Keratinocyte (primary cell): ENCODE results near the gene RAMAC. TPM values are rescaled to one million over a fixed set of nuclear protein-coding genes. Genes with fewer than 3 reads are reported as not detected.
"Not testable (repeated sequence)": the region's sequence is repeated elsewhere in the genome, so short reads cannot be mapped to it uniquely, and the experiment has no call there.

Experiments
- DNase-seq: peaks from one replicate; pipeline ENCODE4 v3.0.0-alpha.2; 2011; ENCODE audit warnings: low read depth, missing footprints, low spot score
- FAIRE-seq: peaks from 2 replicates; lab custom pipeline; 2011; peaks lifted over from hg19 to GRCh38; lab: Jason Lieb, UNC
- H2AFZ ChIP-seq: 2 replicates; pipeline ENCODE4 v1.6.0; 2012; ENCODE audit warnings: low read length, control low read depth, inconsistent platforms; ENCODE audit not compliant: control insufficient read depth
- H3K27ac ChIP-seq: 2 replicates; pipeline ENCODE4 v1.5.1; 2011; ENCODE audit warnings: low read length; ENCODE audit not compliant: control insufficient read depth, insufficient read depth
- H3K27me3 ChIP-seq: 3 replicates; pipeline ENCODE4 v1.6.0; 2011; ENCODE audit warnings: low read length; ENCODE audit not compliant: control insufficient read depth, insufficient read depth; ENCODE audit errors: extremely low read depth
- H3K36me3 ChIP-seq, 2 experiments: 2 replicates in 1 of 2; 3 replicates in 1 of 2; pipeline ENCODE4 v1.5.1; 2011; ENCODE audit warnings: low read length in 2 of 2, mild to moderate bottlenecking in 1 of 2; ENCODE audit not compliant: control insufficient read depth in 2 of 2, insufficient read depth in 2 of 2; ENCODE audit errors: extremely low read depth in 1 of 2
- H3K4me1 ChIP-seq: 3 replicates; pipeline ENCODE4 v1.5.1; 2011; ENCODE audit warnings: low read length; ENCODE audit not compliant: control insufficient read depth, insufficient read depth; ENCODE audit errors: extremely low read depth
- H3K4me2 ChIP-seq: 3 replicates; pipeline ENCODE4 v1.6.0; 2011; ENCODE audit warnings: low read depth, low read length; ENCODE audit not compliant: control insufficient read depth, insufficient read depth; ENCODE audit errors: extremely low read depth
- H3K4me3 ChIP-seq, 3 experiments: fragments of 200-600 bp in 1 of 3; sonication (generic) in 1 of 3; 2 replicates in 2 of 3; 3 replicates in 1 of 3; pipeline ENCODE4 v1.5.1; 2011 to 2016; ENCODE audit warnings: low read length in 3 of 3, mild to moderate bottlenecking in 3 of 3, control low read depth in 2 of 3, inconsistent platforms in 1 of 3, low read depth in 1 of 3, mixed read lengths in 1 of 3, mixed run types in 1 of 3, moderate library complexity in 1 of 3; ENCODE audit not compliant: control insufficient read depth in 2 of 3, insufficient read depth in 2 of 3; ENCODE audit errors: extremely low read depth in 1 of 3
- H3K79me2 ChIP-seq: 2 replicates; pipeline ENCODE4 v1.6.0; 2012; ENCODE audit warnings: low read length; ENCODE audit not compliant: control insufficient read depth, insufficient read depth
- H3K9ac ChIP-seq: 3 replicates; pipeline ENCODE4 v1.6.0; 2011; ENCODE audit warnings: low read length; ENCODE audit not compliant: control insufficient read depth, insufficient read depth; ENCODE audit errors: extremely low read depth
- H3K9me1 ChIP-seq: 3 replicates; pipeline ENCODE4 v1.6.0; 2011; ENCODE audit warnings: low read length; ENCODE audit not compliant: control insufficient read depth, insufficient read depth; ENCODE audit errors: extremely low read depth
- H3K9me3 ChIP-seq: 2 replicates; pipeline ENCODE4 v1.5.1; 2012; ENCODE audit warnings: low read depth, low read length; ENCODE audit not compliant: control insufficient read depth
- H4K20me1 ChIP-seq: 3 replicates; pipeline ENCODE4 v1.6.0; 2011; ENCODE audit warnings: low read length; ENCODE audit not compliant: control insufficient read depth, insufficient read depth; ENCODE audit errors: extremely low read depth
- EZH2 ChIP-seq: IDR thresholded peaks from one replicate; pipeline ENCODE4 v1.6.1; 2012; ENCODE audit warnings: inconsistent platforms, mild to moderate bottlenecking, low read length, moderate library complexity
- dilution Hi-C: fragments of 300-500 bp; cut with MboI; formaldehyde crosslinking; loops from one replicate; pipeline ENCODE4 v1.7.0; 2020; ENCODE audit warnings: low sequenced_read_pairs; ENCODE audit not compliant: extremely low pct_ligation_motif_present
- polyA plus RNA-seq, 5 experiments: library from polyadenylated mRNA; depleted of rRNA in 3 of 5; stranded (reverse) in 3 of 5; stranded (forward) in 1 of 5; unstranded in 1 of 5; fragments of >200 nt; gene quantifications; 1 replicate in 1 of 5; 2 replicates in 3 of 5; 3 replicates in 1 of 5; pipeline versions ENCODE4 v1.2.1 to v1.2.3, GENCODE V29; 2011 to 2012; ENCODE audit warnings: missing spikeins in 2 of 5, low read depth in 1 of 5, low replicate concordance in 1 of 5
- TF ChIP-seq, protein P1 (sequence below), 3 experiments: IDR thresholded peaks in 1 of 3; conservative IDR thresholded peaks in 1 of 3; optimal IDR thresholded peaks in 1 of 3; 2 replicates in 2 of 3; 3 replicates in 1 of 3; pipeline versions ENCODE3 to v1.5.1; 2011; ENCODE audit warnings: low read length in 3 of 3, mild to moderate bottlenecking in 3 of 3, moderate library complexity in 2 of 3, control low read depth in 1 of 3, inconsistent platforms in 1 of 3; ENCODE audit not compliant: insufficient read depth in 2 of 3; ENCODE audit errors: extremely low read depth in 1 of 3

RAMAC gene
- polyA plus RNA-seq, 1 donor (not counting 4 experiments of a cell fraction or from before 2014, with no cell fraction given), result 35.3 TPM

DNA sequence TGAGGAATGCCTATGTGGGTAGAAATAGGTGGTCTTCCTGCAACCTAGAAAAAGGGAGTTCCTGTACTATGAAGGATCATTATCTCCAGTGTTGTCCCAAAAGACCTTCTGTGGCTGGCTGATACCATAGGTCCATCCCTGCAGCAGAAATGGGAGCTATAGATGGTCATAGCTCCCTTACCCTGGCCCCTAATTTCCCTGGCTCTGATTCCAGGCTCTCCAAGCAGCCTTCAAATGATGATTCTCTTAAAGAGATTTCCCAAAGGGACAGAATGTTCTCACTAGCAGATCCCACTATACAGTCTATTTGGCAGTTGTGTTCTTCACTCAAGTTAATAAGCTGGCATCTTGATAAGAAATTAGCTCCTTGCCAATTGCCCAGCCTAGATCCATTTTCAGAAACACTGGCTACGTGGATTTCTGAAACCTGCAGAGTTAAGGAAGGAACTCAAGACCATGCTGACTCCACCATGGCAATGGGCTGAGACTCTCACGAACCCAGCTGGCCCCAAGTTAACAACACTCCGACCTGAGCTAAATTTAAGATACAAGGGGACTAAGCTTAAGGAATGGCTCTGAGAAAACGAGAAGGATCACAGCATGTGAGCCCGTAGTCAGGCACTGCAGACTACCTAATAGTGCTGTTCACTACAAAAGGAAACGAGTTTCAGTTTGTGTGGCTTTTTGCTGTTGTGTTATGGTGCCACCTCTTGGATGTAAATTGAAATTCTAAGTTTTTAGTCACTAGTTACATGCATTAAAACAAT, 14.1 kb downstream of the RAMAC start:
- DNase-seq (no peak), FAIRE-seq (peak; percentile 90)
- Histone ChIP-seq H3K9me3 (no peaks in the 10 kb centered on the region), H2AFZ (peak overlapping the region; percentile 2), H3K27me3 (no peaks in the 10 kb centered on the region), H3K79me2 (no peaks in the 10 kb centered on the region), H3K4me1 (no peaks in the 10 kb centered on the region), H4K20me1 (no peaks in the 10 kb centered on the region), H3K9ac (no peak overlapping the region), H3K36me3 (no peaks in the 10 kb centered on the region), H3K4me3 (no peak overlapping the region), H3K9me1 (no peaks in the 10 kb centered on the region), H3K27ac (no peak overlapping the region), H3K4me2 (peak overlapping the region; percentile 53)
- TF ChIP-seq, protein P1, sequence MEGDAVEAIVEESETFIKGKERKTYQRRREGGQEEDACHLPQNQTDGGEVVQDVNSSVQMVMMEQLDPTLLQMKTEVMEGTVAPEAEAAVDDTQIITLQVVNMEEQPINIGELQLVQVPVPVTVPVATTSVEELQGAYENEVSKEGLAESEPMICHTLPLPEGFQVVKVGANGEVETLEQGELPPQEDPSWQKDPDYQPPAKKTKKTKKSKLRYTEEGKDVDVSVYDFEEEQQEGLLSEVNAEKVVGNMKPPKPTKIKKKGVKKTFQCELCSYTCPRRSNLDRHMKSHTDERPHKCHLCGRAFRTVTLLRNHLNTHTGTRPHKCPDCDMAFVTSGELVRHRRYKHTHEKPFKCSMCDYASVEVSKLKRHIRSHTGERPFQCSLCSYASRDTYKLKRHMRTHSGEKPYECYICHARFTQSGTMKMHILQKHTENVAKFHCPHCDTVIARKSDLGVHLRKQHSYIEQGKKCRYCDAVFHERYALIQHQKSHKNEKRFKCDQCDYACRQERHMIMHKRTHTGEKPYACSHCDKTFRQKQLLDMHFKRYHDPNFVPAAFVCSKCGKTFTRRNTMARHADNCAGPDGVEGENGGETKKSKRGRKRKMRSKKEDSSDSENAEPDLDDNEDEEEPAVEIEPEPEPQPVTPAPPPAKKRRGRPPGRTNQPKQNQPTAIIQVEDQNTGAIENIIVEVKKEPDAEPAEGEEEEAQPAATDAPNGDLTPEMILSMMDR (optimal IDR thresholded peaks at IDR 0.05 in 1 of 3, IDR thresholded peaks at IDR 0.05 in 1 of 3, conservative IDR thresholded peaks at IDR 0.05 in 1 of 3; ENCODE audit: extremely low read depth in 1 of 3, insufficient read depth in 2 of 3, low read length in 3 of 3), result peak; percentile 39 to 57 (median 43)
- TF ChIP-seq EZH2, result no peak
- dilution Hi-C loops, result loop anchor here (5.0 kb wide), 1 partner anchor 153 kb away; no protein-coding TSS in a partner anchor

DNA sequence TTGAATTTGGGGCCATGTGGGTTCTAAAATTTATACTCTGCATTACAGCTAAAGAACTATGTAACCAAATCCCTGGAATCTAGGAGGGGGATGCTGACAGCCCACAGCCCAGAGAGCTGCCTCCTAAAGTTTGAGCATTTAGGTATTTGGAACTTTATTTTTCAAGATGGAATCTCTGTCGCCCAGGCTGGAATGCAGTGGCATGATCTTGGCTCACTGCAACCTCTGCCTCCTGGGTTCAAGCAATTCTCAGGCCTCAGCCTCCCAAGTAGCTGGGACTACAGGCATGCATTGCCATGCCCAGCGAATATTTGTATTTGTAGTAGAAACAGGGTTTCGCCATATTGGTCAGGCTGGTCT, 14.6 kb downstream of the RAMAC start:
- not testable (repeated sequence) for H3K9ac ChIP-seq, H3K27ac ChIP-seq, H2AFZ ChIP-seq, H3K36me3 ChIP-seq, FAIRE-seq, DNase-seq, H4K20me1 ChIP-seq, H3K27me3 ChIP-seq, H3K9me3 ChIP-seq, H3K79me2 ChIP-seq, H3K9me1 ChIP-seq, H3K4me3 ChIP-seq, H3K4me1 ChIP-seq
- peak overlapping the region; percentile 53 for H3K4me2 ChIP-seq
- dilution Hi-C loops, result loop anchor here (5.0 kb wide), 1 partner anchor 153 kb away; no protein-coding TSS in a partner anchor
